Mucosa of descending colon (tissue), 3 donors: ENCODE data around the gene P2RY14. TPM values are rescaled to one million over a fixed set of nuclear protein-coding genes. Genes with fewer than 3 reads are reported as not detected.

ENCODE experiments used
- ATAC-seq: fragments of 200-7000 bp; cut with Tn5 transposase; one replicate; pipeline ENCODE4 v1.9.1; 2020; ENCODE audit warnings: mild to moderate bottlenecking, moderate library complexity
- DNase-seq, 3 donors: peaks; one replicate each; pipeline ENCODE4 v3.0.0-alpha.2; 2020
- H3K36me3 ChIP-seq: fragments of 200-600 bp; one replicate; pipeline ENCODE4 v1.8.0; 2021; ENCODE audit warnings: low read depth, mild to moderate bottlenecking
- H3K4me1 ChIP-seq: fragments of 200-600 bp; one replicate; pipeline ENCODE4 v1.8.0; 2021; ENCODE audit warnings: low read depth, mild to moderate bottlenecking
- H3K4me3 ChIP-seq: fragments of 200-600 bp; one replicate; pipeline ENCODE4 v1.8.0; 2021; ENCODE audit warnings: mild to moderate bottlenecking
- H3K9me3 ChIP-seq: fragments of 200-600 bp; one replicate; pipeline ENCODE4 v1.8.0; 2021; ENCODE audit warnings: mild to moderate bottlenecking
- intact Hi-C, 2 donors: fragments of 100-400 bp; cut with DNase I in 1 of 2; cut with micrococcal nuclease in 1 of 2; formaldehyde crosslinking; loops; one replicate each; pipeline versions ENCODE4 v1.11.0 to v1.11.1; 2022; cut with DNase I, micrococcal nuclease
- total RNA-seq, 3 donors: library from RNA; stranded (reverse); fragmentation: NEBNext Ultra II Directional in 2 of 3; extraction: Animal tissue kit (Norgen Biotek cat#: 25700) in 2 of 3; gene quantifications; one replicate each; pipeline versions ENCODE4 v1.2.1 to v1.2.4, GENCODE V29; 2021 to 2023
- TF ChIP-seq, protein P1 (sequence below): fragments of 200-600 bp; IDR thresholded peaks from one replicate; pipeline ENCODE4 v1.8.0; 2022; ENCODE audit warnings: antibody characterized with exemption, mild to moderate bottlenecking
- donor health status: DM: no; HTN: no; CAD: no; lungs with moderate emphysema.
- donor health status: DM: no; HTN: no; CAD: no.
- donor health status: DM: no; HTN: yes; CAD: no.

Gene P2RY14
- total RNA-seq, 3 donors from 2014 or later: 3.9 to 18.2 (median 4.4) TPM

GRCh38 chr3:151319628-151320027 is 41.3 kb upstream of the P2RY14 start:
- intact Hi-C loops: no loop called here
- Histone ChIP-seq H3K4me1 (no peaks in the 10 kb centered on the region), H3K36me3 (no peaks in the 10 kb centered on the region), H3K9me3 (no peaks in the 10 kb centered on the region), H3K4me3 (no peak overlapping the region)
- DNase-seq (no peak), ATAC-seq (no peak)
- TF ChIP-seq, protein P1, sequence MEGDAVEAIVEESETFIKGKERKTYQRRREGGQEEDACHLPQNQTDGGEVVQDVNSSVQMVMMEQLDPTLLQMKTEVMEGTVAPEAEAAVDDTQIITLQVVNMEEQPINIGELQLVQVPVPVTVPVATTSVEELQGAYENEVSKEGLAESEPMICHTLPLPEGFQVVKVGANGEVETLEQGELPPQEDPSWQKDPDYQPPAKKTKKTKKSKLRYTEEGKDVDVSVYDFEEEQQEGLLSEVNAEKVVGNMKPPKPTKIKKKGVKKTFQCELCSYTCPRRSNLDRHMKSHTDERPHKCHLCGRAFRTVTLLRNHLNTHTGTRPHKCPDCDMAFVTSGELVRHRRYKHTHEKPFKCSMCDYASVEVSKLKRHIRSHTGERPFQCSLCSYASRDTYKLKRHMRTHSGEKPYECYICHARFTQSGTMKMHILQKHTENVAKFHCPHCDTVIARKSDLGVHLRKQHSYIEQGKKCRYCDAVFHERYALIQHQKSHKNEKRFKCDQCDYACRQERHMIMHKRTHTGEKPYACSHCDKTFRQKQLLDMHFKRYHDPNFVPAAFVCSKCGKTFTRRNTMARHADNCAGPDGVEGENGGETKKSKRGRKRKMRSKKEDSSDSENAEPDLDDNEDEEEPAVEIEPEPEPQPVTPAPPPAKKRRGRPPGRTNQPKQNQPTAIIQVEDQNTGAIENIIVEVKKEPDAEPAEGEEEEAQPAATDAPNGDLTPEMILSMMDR: no peak

GRCh38 chr3:151318991-151319390 is 40.6 kb upstream of the P2RY14 start:
- no peaks in the 10 kb centered on the region for H3K9me3 ChIP-seq
- intact Hi-C loops: no loop called here

GRCh38 chr3:151318313-151318712 is 40.0 kb upstream of the P2RY14 start:
- no peak for DNase-seq
- no peak overlapping the region for H3K4me3 ChIP-seq
- no peak for ATAC-seq
- no peaks in the 10 kb centered on the region for H3K9me3 ChIP-seq
- no peaks in the 10 kb centered on the region for H3K36me3 ChIP-seq
- H3K4me1 ChIP-seq: no peaks in the 10 kb centered on the region
- intact Hi-C loops: no loop called here
- TF ChIP-seq, protein P1: no peak

More at GRCh38 chr3:151318991-151319390, 40.6 kb upstream of the P2RY14 start:
- DNase-seq: no peak
- H3K4me1 ChIP-seq: no peaks in the 10 kb centered on the region
- TF ChIP-seq, protein P1: no peak
- H3K36me3 ChIP-seq: no peaks in the 10 kb centered on the region
- no peak for ATAC-seq
- no peak overlapping the region for H3K4me3 ChIP-seq

GRCh38 chr3:151316267-151316991 is 38.1 kb upstream of the P2RY14 start, which contains the start of gene GPR87:
Gene GPR87 (minus strand): TSS chr3:151316820. CDS start chr3:151300100, 16,720 bp downstream.
- intact Hi-C loops: no loop called here
- Histone ChIP-seq H3K9me3 (no peaks in the 10 kb centered on the region), H3K4me3 (no peak within 1 kb of the TSS), H3K36me3 (no peaks in the 10 kb centered on the region), H3K4me1 (no peaks in the 10 kb centered on the region)
- ATAC-seq (no peak), DNase-seq (no peak)
- TF ChIP-seq, protein P1: no peak

DNA sequence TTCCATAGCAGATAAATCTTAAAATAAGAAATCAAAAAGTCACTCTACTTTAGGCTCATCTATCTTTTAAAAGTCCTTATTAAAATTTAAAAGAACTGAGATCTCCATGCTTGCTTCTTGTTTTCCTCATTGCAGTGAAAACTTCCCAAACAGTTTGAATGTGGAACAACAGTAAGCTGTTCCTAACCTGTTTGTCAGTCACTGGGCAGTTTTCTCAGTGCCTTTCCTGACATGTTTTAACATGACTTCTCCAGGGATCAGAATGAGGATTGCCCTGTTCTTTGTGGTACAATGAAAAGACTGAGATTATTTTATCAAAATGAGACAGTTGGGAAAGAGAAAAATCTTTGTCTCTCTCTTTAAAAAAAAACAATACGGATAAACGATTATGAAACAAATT is 37.5 kb upstream of the P2RY14 start:
- DNase-seq (no peak), ATAC-seq (no peak)
- H3K36me3 ChIP-seq: no peaks in the 10 kb centered on the region
- no peaks in the 10 kb centered on the region for H3K9me3 ChIP-seq
- intact Hi-C loops: no loop called here
- no peak overlapping the region for H3K4me3 ChIP-seq
- TF ChIP-seq, protein P1: no peak
- H3K4me1 ChIP-seq: no peaks in the 10 kb centered on the region
